ENCODE measurements around the gene PPIF. TPM values are rescaled to one million over a fixed set of nuclear protein-coding genes. Genes with fewer than 3 reads are reported as not detected.

Gene PPIF
- 36.5 and 50.7 TPM in 2 replicates for total RNA-seq (2014; rRNA removed; shearing (Covaris generic))

DNA sequence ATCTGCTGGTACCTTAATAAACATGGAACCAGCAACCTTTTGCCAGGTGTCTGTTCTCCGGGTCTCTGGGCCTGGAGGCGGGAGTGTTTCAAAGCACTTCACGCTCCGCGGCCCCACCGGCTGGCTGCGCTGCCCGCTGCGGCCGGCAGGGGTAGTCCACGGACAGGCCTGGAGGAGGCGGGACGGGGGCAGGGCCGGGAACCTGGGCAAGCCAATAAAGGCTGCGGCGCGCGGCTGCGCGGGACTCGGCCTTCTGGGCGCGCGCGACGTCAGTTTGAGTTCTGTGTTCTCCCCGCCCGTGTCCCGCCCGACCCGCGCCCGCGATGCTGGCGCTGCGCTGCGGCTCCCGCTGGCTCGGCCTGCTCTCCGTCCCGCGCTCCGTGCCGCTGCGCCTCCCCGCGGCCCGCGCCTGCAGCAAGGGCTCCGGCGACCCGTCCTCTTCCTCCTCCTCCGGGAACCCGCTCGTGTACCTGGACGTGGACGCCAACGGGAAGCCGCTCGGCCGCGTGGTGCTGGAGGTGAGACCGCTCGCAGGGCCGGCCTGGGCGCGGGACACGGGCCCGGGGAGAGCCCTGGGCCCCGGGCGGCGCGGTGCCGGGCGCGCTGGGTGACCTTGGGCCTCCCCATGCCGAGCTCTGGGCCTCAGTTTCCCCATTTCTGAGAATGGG, at the start of gene PPIF:
Gene PPIF, plus strand, starts transcription at position 244 of the 668 bp plus-strand sequence. Its CDS starts 80 bp downstream, at position 324.
- peak; percentile 88 for DNase-seq (ENCODE audit: low read depth)

GRCh38 chr10:79298403-79299244, 48.6 kb upstream of the PPIF start:
- peak; percentile 98 for DNase-seq (ENCODE audit: low read depth)

GRCh38 chr10:79299397-79300241, 47.6 kb upstream of the PPIF start:
- DNase-seq (ENCODE audit: low read depth) = peak; percentile 94

DNA sequence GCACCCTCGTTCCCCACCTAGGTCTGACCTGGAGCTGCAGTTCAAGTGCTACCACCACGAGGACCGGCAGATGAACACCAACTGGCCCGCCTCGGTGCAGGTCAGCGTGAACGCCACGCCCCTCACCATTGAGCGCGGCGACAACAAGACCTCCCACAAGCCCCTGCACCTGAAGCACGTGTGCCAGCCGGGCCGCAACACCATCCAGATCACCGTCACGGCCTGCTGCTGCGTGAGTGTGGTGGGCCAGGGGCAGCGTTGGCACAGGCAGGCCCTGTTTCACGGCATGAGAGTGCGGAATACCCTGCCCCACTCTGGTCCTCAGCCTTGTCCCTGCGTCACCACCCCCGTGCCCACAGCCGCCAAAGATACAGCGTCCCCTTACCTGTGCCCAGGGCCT, 46.6 kb upstream of the PPIF start:
- no peak for DNase-seq (ENCODE audit: low read depth)

GRCh38 chr10:79301754-79302530, 45.3 kb upstream of the PPIF start:
- DNase-seq (ENCODE audit: low read depth) = no peak

DNA sequence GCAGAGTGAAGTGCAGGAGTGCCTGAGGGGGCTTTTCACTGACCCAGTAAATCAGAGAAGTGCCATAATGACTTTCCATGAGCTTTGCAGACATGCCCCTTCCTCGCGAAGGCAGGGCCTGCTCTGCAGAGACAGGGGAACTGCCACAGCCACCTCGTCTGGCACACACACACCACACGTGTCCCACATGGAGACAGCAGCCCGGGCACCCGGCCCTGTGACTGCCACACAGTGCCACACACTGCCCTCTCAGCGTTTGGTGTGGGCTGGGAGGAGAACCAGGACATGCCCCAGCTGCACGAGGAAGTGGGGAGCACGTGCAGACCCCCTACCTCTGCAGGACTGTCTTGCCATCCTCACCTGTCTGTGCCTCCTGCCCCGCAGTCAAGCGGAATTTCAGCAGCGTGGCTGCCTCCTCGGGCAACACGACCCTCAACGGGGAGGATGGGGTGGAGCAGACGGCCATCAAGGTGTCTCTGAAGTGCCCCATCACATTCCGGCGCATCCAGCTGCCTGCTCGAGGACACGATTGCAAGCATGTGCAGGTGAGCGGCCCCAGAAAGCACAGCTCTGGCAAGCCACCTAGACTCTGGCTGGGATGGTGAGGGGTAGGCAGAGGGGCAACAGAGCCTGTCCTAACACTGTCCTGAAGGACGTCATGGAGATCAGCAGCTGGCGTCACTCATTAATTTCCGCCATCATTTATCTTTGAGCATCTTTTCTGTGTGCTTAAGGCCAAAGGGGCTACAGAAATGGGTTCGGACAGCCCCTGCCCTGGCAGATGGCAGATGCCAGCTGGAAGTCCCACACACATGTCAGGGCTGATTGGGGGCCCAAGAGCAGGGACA, 43.4 kb upstream of the PPIF start:
- no peak for DNase-seq (ENCODE audit: low read depth)

- DNase-seq (ENCODE audit: low read depth) = no peak
These were observed 42.7 kb upstream of the PPIF start for GRCh38 chr10:79304479-79305087.

DNA sequence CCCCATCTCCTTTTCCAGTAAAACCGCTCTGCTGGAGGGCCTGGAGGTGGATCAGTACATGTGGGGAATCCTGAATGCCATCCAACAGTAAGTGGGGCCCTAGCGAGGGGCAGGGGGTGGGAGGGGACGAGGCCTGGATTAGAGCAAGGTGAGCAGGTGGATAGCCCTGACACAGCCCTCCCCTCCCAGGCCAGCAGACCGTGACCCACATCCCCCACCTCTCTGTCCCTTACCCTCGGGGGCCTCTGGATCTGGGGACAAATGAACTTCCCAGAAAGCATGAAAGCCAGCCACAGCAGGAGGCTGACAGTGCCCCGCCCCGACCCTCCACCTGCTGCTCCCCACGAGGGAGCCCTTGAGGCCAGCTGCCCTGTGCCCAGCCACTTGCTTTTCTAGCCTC, 41.8 kb upstream of the PPIF start:
- no peak for DNase-seq (ENCODE audit: low read depth)

DNA sequence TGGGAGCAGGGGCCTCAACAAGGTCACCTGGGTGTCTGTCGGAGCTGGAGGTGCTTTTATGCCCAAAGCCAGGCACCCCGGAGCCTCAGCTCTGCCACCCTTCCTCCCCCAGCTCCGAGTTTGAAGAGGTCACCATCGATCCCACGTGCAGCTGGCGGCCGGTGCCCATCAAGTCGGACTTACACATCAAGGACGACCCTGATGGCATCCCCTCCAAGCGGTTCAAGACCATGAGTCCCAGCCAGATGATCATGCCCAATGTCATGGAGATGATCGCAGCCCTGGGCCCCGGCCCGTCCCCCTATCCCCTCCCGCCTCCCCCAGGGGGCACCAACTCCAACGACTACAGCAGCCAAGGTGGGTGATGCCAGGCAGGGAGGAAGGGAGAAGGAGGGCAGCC, 41.3 kb upstream of the PPIF start:
- DNase-seq (ENCODE audit: low read depth) = no peak

- no peak for DNase-seq (ENCODE audit: low read depth)
These were observed 40.5 kb upstream of the PPIF start for GRCh38 chr10:79306644-79307220.

DNA sequence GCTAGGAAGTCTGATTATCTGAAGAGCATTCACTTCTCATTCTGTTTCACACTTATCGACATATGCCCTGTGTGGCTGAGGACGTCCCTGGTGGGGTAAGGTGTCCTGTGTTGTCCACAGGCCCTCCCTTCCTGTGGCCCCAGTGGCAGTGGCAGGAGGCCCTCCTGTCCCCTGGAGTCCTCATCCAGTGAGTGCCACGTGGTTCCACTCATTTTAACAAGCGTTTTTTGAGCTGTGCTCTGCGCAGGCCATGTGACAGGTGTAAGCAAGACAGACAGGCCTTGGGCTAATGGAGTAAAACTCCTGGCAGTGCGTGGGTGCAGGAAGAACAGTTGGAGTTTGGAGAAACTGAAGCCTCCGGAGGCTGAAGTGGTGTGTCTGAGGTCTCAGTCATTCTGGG, 39.3 kb upstream of the PPIF start:
- no peak for DNase-seq (ENCODE audit: low read depth)

DNA sequence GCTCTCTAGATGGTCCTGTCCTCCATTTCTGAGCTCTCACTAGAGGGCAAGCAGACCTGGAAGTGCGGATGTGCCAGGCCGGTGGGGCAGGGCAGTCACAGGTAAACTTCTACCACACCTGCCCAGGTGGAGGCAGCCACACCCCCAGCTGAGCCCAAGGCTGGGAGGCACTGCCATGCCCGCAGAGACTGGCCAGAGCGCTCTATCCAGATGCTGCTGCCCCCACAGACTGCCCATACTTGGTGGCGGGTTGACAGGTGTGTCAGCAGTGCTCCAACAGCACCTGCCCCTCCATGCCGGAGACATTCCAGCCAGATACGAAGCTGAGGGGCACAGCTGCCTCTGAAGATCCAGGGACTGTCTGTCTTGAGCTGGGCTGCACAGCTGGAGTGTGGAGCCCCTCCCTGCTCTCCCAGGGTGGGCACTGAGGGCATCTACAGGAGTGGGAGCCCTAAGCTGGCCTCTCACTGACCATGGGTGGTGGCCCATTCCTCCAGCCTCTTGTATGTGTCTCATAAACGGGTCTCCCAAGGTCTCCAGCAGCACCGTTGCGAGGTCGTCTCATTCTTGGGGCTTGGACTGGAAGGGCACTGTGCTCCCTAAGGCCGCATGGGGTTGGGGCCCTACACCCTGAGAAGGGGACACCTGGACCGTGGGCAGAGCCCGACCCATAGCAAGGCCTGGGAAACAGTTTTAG, 38.2 kb upstream of the PPIF start:
- DNase-seq (ENCODE audit: low read depth) = no peak

GRCh38 chr10:79310200-79310865, 36.9 kb upstream of the PPIF start:
- DNase-seq (ENCODE audit: low read depth) = no peak

GRCh38 chr10:79310911-79311573, 36.2 kb upstream of the PPIF start:
- no peak for DNase-seq (ENCODE audit: low read depth)

DNA sequence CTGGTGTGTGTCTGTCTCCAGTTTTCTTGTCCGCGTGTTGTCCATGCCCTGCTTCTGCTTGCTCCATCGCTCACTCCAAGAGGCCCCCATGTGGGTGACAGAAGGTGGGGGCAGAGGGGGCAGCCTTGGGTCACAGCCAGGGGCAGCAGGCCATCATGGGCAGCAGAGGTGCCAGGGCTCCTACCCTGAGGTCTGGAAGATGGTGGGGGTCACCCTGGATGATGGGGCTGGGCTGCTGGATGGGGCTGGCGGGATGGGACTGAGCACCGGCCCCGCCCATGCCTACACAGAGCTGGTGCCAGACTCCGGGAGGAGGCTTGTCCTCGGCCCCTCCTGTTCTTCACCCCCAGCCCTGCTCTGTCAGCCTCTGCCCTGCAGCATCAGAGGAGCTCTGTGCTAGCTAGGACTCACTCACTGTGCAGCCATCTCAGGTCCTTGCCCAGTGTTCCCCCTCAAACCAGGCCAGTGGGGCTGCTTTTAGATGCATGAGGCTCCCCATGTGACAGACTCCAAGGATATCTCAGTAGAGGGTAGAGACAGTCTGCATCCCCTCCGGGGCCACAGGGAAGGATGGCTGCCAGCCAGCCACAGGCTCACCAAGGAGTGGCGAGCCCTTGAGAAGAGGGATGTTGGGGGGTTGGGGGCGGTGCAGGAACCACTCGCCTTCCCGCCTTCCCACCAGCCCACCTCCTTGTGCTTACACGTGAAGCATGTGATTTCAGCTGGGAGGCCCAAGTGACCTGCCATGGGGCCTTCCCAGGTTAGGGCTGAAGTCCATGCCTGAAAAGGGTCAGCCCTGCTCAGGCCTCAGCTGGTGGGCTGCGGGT, 35.5 kb upstream of the PPIF start:
- DNase-seq (ENCODE audit: low read depth) = no peak

DNA sequence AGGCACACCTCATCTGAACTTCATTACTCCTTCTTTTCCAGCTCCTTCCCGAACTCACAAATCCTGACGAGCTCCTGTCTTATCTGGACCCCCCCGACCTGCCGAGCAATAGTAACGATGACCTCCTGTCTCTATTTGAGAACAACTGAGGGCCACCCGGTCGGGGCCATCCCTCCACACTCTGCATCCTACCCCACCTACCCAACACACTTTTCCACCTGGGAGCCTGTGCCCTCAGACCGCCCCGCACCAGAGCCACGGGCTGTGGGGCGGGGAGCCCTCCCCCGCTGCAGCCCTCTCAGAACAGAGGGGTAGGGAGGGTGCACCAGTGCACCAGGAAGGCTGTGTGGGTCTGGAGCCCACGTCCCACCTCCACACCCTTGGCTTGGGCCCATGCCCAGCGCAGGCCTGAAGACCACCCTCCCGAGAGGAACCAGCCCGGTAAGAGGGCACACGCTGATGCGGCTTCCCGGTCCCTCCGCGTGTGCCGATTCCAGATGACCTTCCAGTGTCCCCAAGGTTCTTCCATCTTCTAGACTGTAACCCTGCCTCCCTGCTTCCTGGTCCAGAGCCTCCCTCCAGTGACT, 34.6 kb upstream of the PPIF start:
- DNase-seq (ENCODE audit: low read depth) = no peak

DNA sequence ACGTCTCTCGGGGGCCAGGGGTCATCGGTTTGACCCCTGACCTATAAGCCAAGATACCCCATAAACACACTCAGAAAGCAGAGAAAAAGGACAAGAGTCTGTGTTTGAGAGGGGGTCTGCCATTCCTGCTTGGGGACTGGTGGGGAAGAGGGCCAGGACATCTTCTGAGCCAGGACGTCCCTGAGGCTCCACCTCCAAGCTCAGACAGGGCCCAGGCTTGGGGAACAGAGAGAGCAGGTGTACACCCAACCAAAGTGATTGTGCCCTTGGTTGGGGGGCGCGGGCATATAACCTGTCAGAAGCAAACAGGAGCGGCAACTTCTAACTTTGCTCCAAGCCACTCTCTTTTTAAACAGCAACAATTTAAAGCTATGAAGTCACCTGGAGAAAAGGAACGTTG, 33.9 kb upstream of the PPIF start:
- no peak for DNase-seq (ENCODE audit: low read depth)
